Measurements from ENCODE around the gene GOLGA6A.
"Not testable (repeated sequence)": the region's sequence is repeated elsewhere in the genome, so short reads cannot be mapped to it uniquely, and the experiment has no call there.

GOLGA6A gene

DNA sequence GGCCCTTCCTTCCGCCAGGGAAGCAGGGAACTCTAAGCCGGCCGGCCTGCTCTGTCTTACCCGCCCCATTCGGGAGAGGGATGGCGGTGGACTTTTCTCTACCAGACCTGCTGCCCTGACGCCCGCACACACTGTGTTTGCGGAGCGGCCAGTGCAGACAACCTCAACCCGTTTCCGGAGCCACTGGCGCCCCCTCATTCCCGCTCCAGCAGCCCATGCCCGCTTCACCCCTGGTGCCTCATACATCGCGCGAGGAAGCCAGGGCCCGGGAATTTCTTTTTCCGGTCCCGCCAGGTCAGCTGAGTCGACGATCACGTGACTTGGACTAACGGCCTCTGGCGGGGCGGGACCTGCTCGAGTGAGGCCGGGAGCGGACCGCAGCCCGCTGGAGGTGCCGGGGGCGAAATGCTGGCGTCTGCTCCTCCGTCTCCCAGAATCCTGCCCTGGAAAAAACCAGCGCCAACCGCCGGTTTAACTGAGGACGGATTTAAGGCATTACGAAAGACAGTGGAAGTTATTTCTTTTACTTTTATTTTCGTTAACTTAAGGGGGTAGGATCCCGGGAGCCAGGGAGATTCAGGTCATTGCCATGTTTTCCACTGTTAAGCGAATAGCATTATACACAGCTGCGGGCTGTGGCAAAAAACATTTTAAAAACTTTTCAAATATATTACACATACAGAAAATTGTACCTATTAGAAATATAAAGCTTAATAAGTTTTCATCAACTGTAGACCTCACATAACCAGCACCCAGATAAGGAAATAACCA is 17.8 kb upstream of the GOLGA6A start:
- not testable (repeated sequence) for H3K27me3 ChIP-seq (ENCODE audit: control insufficient read depth in 1 of 2, insufficient read depth in 2 of 2, low read length in 2 of 2); H3K9me3 ChIP-seq (ENCODE audit: control insufficient read depth in 2 of 2, low read length in 2 of 2); H3K36me3 ChIP-seq (ENCODE audit: control insufficient read depth in 2 of 2, insufficient read depth in 2 of 2, low read length in 2 of 2); H3K4me1 ChIP-seq (ENCODE audit: control insufficient read depth, insufficient read depth, low read length); H3K27ac ChIP-seq (ENCODE audit: low read length)
- peak overlapping the region in 1 of 2 donors; percentile 38 for H3K9ac ChIP-seq (ENCODE audit: low read length in 2 of 2)
- H3K4me3 ChIP-seq (ENCODE audit: low read length in 2 of 2), result peak overlapping the region; percentile 31 to 68

DNA sequence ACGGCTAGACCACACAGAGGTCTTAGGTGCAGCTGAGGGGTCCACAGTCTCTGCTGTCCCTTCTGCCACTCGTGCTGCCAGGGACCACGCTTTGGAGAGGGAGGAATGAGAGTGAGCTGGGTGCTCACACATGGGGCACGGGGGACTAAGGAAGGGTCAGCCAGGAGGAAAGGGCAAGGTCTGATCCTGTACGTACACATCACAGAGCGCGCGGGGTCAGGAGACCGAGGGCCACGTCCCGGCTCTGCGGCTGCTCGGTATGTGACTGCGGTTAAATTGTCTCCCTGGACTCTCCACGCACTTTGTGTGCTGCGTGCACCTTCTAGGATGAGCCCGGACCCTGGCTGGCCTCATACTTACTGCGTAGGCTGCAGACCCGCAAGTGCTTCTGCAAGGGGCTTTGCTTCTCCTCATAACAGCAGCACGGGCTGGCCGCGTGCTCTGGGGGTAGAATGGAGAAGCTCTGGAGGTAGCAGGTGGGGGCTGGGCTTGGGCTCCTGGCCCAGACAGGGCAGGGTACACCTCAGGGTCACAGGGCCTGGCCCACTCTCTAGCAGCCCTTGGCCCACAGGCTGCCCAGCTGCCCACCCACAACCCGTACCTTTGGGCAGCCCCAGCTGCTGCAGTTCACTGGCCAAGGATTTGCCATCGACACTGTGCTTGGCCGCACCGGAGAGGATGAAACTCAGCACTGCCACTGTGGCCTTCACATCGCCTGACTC is 14.6 kb upstream of the GOLGA6A start:
- not testable (repeated sequence) for H3K9ac ChIP-seq (ENCODE audit: low read length in 2 of 2); H3K27ac ChIP-seq (ENCODE audit: low read length); H3K4me1 ChIP-seq (ENCODE audit: control insufficient read depth, insufficient read depth, low read length); H3K27me3 ChIP-seq (ENCODE audit: control insufficient read depth in 1 of 2, insufficient read depth in 2 of 2, low read length in 2 of 2); H3K4me3 ChIP-seq (ENCODE audit: low read length in 2 of 2); H3K36me3 ChIP-seq (ENCODE audit: control insufficient read depth in 2 of 2, insufficient read depth in 2 of 2, low read length in 2 of 2); H3K9me3 ChIP-seq (ENCODE audit: control insufficient read depth in 2 of 2, low read length in 2 of 2)

DNA sequence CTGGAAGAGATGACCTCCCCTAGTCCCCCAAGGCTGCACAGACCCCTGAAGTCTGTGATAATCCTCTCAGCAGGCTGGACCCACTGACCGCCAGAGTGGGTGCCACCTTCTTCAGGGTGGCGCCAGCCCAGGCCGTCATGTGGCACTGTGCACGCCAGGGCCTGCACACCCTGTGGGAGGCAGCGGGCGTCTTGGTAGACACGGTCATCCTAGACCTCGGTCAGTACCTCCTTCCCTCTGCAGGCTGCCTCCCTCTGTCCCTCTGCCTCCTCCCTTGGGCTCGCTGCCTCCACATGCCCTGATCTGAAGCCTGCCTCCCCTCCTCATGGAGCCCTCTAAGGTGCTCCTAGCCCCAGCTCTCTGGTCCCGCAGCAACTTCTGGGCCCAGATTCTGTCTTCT is 13.3 kb upstream of the GOLGA6A start:
- H3K4me3 ChIP-seq (ENCODE audit: low read length in 2 of 2); H3K9me3 ChIP-seq (ENCODE audit: control insufficient read depth in 2 of 2, low read length in 2 of 2); H3K36me3 ChIP-seq (ENCODE audit: control insufficient read depth in 2 of 2, insufficient read depth in 2 of 2, low read length in 2 of 2); H3K9ac ChIP-seq (ENCODE audit: low read length in 2 of 2); H3K27me3 ChIP-seq (ENCODE audit: control insufficient read depth in 1 of 2, insufficient read depth in 2 of 2, low read length in 2 of 2); H3K4me1 ChIP-seq (ENCODE audit: control insufficient read depth, insufficient read depth, low read length); H3K27ac ChIP-seq (ENCODE audit: low read length): not testable (repeated sequence)

DNA sequence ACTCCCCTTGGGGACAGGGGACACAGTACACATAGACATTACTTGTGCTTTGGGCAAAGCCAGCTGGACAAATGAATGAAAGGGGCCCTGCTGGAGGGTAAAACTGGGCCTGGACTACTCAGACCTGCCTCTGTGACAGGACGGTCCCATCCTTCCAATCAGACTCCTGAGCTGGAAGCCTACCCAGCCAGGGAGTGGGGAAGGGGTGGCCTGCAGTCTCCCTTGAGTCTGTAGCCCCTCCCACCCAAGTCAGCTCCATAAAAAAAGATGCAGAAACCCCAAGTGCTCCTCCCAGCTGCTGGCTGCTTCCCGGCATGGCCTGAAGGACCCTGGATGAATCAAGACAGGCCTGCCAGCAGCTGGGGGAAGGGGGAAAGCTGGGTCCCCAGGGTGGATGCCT is 12.2 kb upstream of the GOLGA6A start:
- H3K9me3 ChIP-seq (ENCODE audit: control insufficient read depth in 2 of 2, low read length in 2 of 2); H3K4me3 ChIP-seq (ENCODE audit: low read length in 2 of 2); H3K9ac ChIP-seq (ENCODE audit: low read length in 2 of 2); H3K27ac ChIP-seq (ENCODE audit: low read length); H3K4me1 ChIP-seq (ENCODE audit: control insufficient read depth, insufficient read depth, low read length); H3K27me3 ChIP-seq (ENCODE audit: control insufficient read depth in 1 of 2, insufficient read depth in 2 of 2, low read length in 2 of 2); H3K36me3 ChIP-seq (ENCODE audit: control insufficient read depth in 2 of 2, insufficient read depth in 2 of 2, low read length in 2 of 2): not testable (repeated sequence)

DNA sequence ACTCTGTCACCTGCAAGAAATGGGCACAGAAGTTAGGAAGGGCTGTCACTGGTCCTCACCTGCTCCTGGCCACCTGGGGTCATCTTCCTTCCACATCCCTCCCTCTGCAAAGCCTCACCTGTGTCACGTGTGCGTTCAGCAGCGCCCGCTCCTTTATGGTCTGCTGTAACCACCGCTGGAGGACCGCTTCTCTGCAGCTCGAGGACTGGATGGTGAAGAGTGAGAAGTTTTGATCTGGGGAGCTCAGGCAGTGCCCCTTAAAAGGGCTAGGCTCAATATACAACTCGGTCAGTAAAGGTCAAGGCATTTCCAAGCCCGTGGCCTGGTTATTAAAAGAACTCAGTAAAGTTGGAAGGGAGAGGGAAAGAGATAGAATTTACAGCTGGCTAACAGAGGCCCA is 6.6 kb downstream of the GOLGA6A start:
- not testable (repeated sequence) for H3K36me3 ChIP-seq (ENCODE audit: control insufficient read depth in 2 of 2, insufficient read depth in 2 of 2, low read length in 2 of 2); H3K9ac ChIP-seq (ENCODE audit: low read length in 2 of 2); H3K4me1 ChIP-seq (ENCODE audit: control insufficient read depth, insufficient read depth, low read length); H3K27ac ChIP-seq (ENCODE audit: low read length); H3K4me3 ChIP-seq (ENCODE audit: low read length in 2 of 2); H3K27me3 ChIP-seq (ENCODE audit: control insufficient read depth in 1 of 2, insufficient read depth in 2 of 2, low read length in 2 of 2); H3K9me3 ChIP-seq (ENCODE audit: control insufficient read depth in 2 of 2, low read length in 2 of 2)

DNA sequence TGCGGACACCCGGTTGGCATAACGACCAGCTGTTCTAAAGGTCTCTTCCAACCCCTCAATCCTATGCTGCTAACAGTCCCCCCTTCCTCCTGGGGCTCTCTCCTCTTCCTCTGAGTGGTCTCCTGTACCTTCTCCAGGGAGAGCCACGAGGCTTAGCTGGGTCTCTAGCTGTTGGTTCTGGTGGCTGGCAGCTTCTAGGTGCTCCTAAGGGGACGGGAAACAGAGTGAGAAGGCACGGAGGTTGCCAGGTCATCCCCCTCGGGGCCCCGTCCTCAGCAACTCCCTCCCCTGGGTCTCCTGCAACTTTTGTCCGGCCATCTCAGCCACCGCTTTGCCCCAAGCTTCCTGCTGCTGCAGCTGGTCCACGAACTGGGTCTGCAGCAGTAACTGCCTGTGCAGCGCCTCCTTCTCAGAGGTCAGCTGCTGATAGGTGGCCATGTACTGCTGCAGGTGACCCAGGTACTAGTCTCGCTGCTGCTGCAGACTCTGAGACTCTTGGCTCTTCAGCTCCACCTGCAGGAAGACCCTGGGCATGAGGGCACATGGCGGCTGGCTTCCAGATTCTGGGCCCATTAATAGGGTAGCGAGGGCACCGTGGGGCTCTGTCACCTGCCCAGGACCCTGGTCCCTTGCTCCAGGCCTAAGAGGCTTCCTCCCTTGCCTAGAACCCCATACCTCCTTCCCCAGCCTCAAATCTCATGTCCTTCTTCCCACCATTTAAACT is 9.6 kb downstream of the GOLGA6A start:
- H3K4me1 ChIP-seq (ENCODE audit: control insufficient read depth, insufficient read depth, low read length); H3K9me3 ChIP-seq (ENCODE audit: control insufficient read depth in 2 of 2, low read length in 2 of 2); H3K27me3 ChIP-seq (ENCODE audit: control insufficient read depth in 1 of 2, insufficient read depth in 2 of 2, low read length in 2 of 2); H3K36me3 ChIP-seq (ENCODE audit: control insufficient read depth in 2 of 2, insufficient read depth in 2 of 2, low read length in 2 of 2); H3K9ac ChIP-seq (ENCODE audit: low read length in 2 of 2); H3K27ac ChIP-seq (ENCODE audit: low read length); H3K4me3 ChIP-seq (ENCODE audit: low read length in 2 of 2): not testable (repeated sequence)

DNA sequence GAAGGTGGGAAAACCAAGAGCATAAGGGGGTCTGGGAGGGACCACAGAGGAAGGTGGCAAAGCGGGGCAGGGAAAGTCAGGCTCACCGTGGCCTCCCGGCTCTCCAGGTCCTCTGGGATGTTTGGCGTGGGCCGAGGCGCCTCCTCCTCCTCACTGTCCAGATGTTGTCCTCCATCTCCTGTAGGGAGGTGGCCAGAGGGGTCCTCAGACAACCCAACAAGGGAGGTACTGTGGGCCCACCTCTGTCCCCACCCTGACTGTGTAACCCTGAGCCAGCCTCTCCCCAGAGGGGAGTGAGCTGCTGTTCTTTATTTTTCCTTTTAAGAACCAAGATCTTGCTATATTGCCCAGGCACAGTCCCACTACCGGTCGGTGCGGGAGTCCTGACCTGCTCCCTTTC is 10.2 kb downstream of the GOLGA6A start:
- H3K4me3 ChIP-seq (ENCODE audit: low read length in 2 of 2); H3K9ac ChIP-seq (ENCODE audit: low read length in 2 of 2); H3K4me1 ChIP-seq (ENCODE audit: control insufficient read depth, insufficient read depth, low read length); H3K27ac ChIP-seq (ENCODE audit: low read length); H3K27me3 ChIP-seq (ENCODE audit: control insufficient read depth in 1 of 2, insufficient read depth in 2 of 2, low read length in 2 of 2); H3K9me3 ChIP-seq (ENCODE audit: control insufficient read depth in 2 of 2, low read length in 2 of 2); H3K36me3 ChIP-seq (ENCODE audit: control insufficient read depth in 2 of 2, insufficient read depth in 2 of 2, low read length in 2 of 2): not testable (repeated sequence)

DNA sequence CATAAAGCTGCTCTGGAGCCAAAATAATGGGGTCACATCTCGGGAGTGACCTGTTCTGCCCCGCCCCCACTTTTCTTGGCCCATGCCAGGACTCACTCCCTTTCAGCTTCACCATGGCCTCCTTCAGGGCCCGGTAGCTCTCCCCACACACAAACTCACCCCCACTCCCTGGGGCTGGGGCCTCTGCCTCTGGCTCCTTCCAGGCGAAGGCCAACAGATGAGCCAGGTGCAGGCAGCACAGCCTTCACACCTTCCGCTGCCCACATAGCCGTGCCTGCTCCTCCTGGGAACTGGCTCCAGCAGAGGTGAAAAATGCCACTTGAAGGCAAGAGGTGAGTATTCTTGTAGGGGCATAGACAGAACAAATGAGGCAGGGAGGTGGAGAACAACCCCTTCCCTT is 10.7 kb downstream of the GOLGA6A start:
- not testable (repeated sequence) for H3K4me3 ChIP-seq (ENCODE audit: low read length in 2 of 2); H3K27ac ChIP-seq (ENCODE audit: low read length); H3K4me1 ChIP-seq (ENCODE audit: control insufficient read depth, insufficient read depth, low read length)

DNA sequence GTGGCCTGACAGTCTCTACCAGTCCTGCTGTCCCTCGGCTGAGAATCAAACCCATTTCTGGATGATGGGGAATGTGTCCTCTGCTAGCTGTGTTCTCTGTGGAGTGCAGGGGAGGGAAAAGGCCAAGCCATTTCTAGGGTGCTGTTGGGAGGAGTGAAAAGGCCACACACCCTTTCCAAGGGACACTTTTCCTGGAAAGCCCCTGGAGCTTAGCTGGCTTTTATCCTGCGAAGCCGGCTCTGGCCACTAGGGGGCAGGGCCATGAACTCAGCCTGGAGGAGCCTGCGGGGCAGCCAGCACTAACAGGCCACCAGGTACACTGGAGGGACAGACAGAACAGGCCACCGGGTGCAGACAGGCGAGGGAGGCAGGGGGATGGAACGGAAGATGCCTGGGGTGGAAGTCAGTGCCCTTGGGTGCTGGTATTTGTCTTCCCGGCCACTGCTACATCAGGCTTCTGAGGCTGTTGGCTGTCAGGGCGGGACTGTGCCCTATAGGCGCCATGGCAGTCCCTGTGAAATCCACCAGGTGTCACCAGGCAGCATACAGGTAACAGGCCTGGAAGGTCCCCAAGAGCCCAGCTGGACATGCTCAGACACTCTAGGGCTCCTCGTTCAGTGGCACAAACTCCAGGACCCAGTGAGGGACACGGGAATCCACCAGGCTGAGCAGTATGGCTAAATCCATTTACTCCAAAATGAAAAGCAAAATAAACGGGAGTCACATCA is 16.5 kb downstream of the GOLGA6A start:
- H3K9ac ChIP-seq (ENCODE audit: low read length in 2 of 2); H3K27me3 ChIP-seq (ENCODE audit: control insufficient read depth in 1 of 2, insufficient read depth in 2 of 2, low read length in 2 of 2): not testable (repeated sequence)

More for the DNA sequence above, 10.7 kb downstream of the GOLGA6A start:
- H3K9me3 ChIP-seq (ENCODE audit: control insufficient read depth in 2 of 2, low read length in 2 of 2); H3K36me3 ChIP-seq (ENCODE audit: control insufficient read depth in 2 of 2, insufficient read depth in 2 of 2, low read length in 2 of 2); H3K9ac ChIP-seq (ENCODE audit: low read length in 2 of 2); H3K27me3 ChIP-seq (ENCODE audit: control insufficient read depth in 1 of 2, insufficient read depth in 2 of 2, low read length in 2 of 2): not testable (repeated sequence)

DNA sequence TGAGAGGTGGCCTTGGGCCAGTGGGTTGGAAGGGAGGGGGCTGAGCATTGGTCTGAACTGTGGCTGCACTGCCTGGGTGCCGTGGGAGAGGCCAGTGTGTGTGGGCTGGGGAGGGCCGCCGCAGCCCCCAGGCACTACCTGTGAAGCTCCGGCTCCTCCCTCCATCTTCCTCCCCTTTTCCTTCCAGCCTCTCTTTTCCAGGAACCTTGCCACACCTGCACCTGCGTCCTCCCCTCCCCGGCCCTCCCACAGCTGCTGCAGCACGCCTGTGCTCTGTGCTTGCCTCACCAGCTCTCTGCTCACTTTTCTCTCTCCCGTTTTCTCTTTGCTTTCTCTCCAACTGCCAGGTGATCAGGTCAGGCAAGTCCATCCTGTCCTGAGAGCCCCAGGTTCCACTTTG is 17.5 kb downstream of the GOLGA6A start:
- H3K27ac ChIP-seq (ENCODE audit: low read length); H3K9me3 ChIP-seq (ENCODE audit: control insufficient read depth in 2 of 2, low read length in 2 of 2): not testable (repeated sequence)

More for the DNA sequence above, 16.5 kb downstream of the GOLGA6A start:
- H3K4me3 ChIP-seq (ENCODE audit: low read length in 2 of 2); H3K36me3 ChIP-seq (ENCODE audit: control insufficient read depth in 2 of 2, insufficient read depth in 2 of 2, low read length in 2 of 2); H3K27ac ChIP-seq (ENCODE audit: low read length); H3K9me3 ChIP-seq (ENCODE audit: control insufficient read depth in 2 of 2, low read length in 2 of 2); H3K4me1 ChIP-seq (ENCODE audit: control insufficient read depth, insufficient read depth, low read length): not testable (repeated sequence)

More for the DNA sequence above, 17.5 kb downstream of the GOLGA6A start:
- H3K36me3 ChIP-seq (ENCODE audit: control insufficient read depth in 2 of 2, insufficient read depth in 2 of 2, low read length in 2 of 2); H3K4me1 ChIP-seq (ENCODE audit: control insufficient read depth, insufficient read depth, low read length); H3K27me3 ChIP-seq (ENCODE audit: control insufficient read depth in 1 of 2, insufficient read depth in 2 of 2, low read length in 2 of 2); H3K4me3 ChIP-seq (ENCODE audit: low read length in 2 of 2); H3K9ac ChIP-seq (ENCODE audit: low read length in 2 of 2): not testable (repeated sequence)

Data from stomach smooth muscle (tissue), 2 donors.